Neuronal stem cell (in vitro differentiated cells): Measurements from ENCODE around the gene RPS27L.

Source experiments
- DNase-seq: peaks from one replicate; pipeline ENCODE4 v3.0.0-alpha.2; 2013; ENCODE audit warnings: low spot score
- H2AFZ ChIP-seq: one replicate; pipeline ENCODE4 v1.6.1; 2013; ENCODE audit warnings: mild to moderate bottlenecking, low read length, inconsistent platforms
- H2AK5ac ChIP-seq: 2 replicates; pipeline ENCODE4 v1.6.1; 2013; ENCODE audit warnings: low read depth, mild to moderate bottlenecking, inconsistent platforms, low read length, moderate library complexity, mixed read lengths
- H2BK120ac ChIP-seq: 2 replicates; pipeline ENCODE4 v1.6.1; 2013; ENCODE audit warnings: low read depth, mild to moderate bottlenecking, inconsistent platforms, low read length, moderate library complexity, mixed read lengths
- H2BK12ac ChIP-seq: one replicate; pipeline ENCODE4 v1.6.1; 2013; ENCODE audit warnings: low read length, inconsistent platforms
- H2BK15ac ChIP-seq: 2 replicates; pipeline ENCODE4 v1.6.1; 2013; ENCODE audit warnings: mild to moderate bottlenecking, low read length, inconsistent platforms, mixed read lengths
- H2BK5ac ChIP-seq: one replicate; pipeline ENCODE4 v1.6.1; 2013; ENCODE audit warnings: inconsistent platforms, mild to moderate bottlenecking, low read length, moderate library complexity
- H3K14ac ChIP-seq: one replicate; pipeline ENCODE4 v1.6.1; 2013; ENCODE audit warnings: low read length, inconsistent platforms
- H3K18ac ChIP-seq: 2 replicates; pipeline ENCODE4 v1.6.1; 2013; ENCODE audit warnings: low read length, inconsistent platforms
- H3K23ac ChIP-seq: 2 replicates; pipeline ENCODE4 v1.6.1; 2013; ENCODE audit warnings: low read depth, mild to moderate bottlenecking, mixed read lengths, low read length, inconsistent platforms; ENCODE audit not compliant: poor library complexity
- H3K27ac ChIP-seq: replicated peaks from 3 replicates; pipeline ENCODE4 v1.5.1; 2013; ENCODE audit warnings: low read length, inconsistent platforms
- H3K27me3 ChIP-seq, 3 experiments: 2 replicates each; pipeline ENCODE4 v1.6.1; 2013; ENCODE audit warnings: low read length in 3 of 3, mild to moderate bottlenecking in 2 of 3, inconsistent platforms in 1 of 3, low read depth in 1 of 3, mixed read lengths in 1 of 3, moderate library complexity in 1 of 3; ENCODE audit not compliant: control insufficient read depth in 3 of 3, insufficient read depth in 3 of 3
- H3K36me3 ChIP-seq, 2 donors: replicated peaks in 1 of 2; 2 replicates each; pipeline ENCODE4 v1.6.1; 2013; ENCODE audit warnings: low read length in 2 of 2; ENCODE audit not compliant: control insufficient read depth in 2 of 2, insufficient read depth in 2 of 2
- H3K4ac ChIP-seq: 2 replicates; pipeline ENCODE4 v1.6.1; 2013; ENCODE audit warnings: inconsistent platforms, mild to moderate bottlenecking, low read length, moderate library complexity
- H3K4me1 ChIP-seq, 2 donors: 1 replicate in 1 of 2; 2 replicates in 1 of 2; pipeline ENCODE4 v1.6.1; 2013; ENCODE audit warnings: low read length in 2 of 2, low read depth in 1 of 2; ENCODE audit not compliant: control insufficient read depth in 2 of 2, insufficient read depth in 1 of 2
- H3K4me2 ChIP-seq: one replicate; pipeline ENCODE4 v1.6.1; 2013; ENCODE audit warnings: mild to moderate bottlenecking, low read length, inconsistent platforms; ENCODE audit not compliant: insufficient read depth, poor library complexity, severe bottlenecking
- H3K4me3 ChIP-seq, 2 donors: 2 replicates each; pipeline ENCODE4 v1.5.1; 2013; ENCODE audit warnings: low read length in 2 of 2, mild to moderate bottlenecking in 2 of 2, inconsistent platforms in 1 of 2, moderate library complexity in 1 of 2
- H3K79me1 ChIP-seq: one replicate; pipeline ENCODE4 v1.6.1; 2013; ENCODE audit warnings: low read depth, mild to moderate bottlenecking, inconsistent platforms, low read length, moderate library complexity
- H3K9ac ChIP-seq: one replicate; pipeline ENCODE4 v1.6.1; 2013; ENCODE audit warnings: mild to moderate bottlenecking, low read depth, low read length, inconsistent platforms; ENCODE audit not compliant: poor library complexity
- H3K9me3 ChIP-seq, 2 donors: replicated peaks in 1 of 2; 2 replicates each; pipeline versions ENCODE3 to v1.6.1; 2013; ENCODE audit warnings: low read length in 2 of 2, mild to moderate bottlenecking in 2 of 2, inconsistent platforms in 1 of 2, low read depth in 1 of 2, mixed read lengths in 1 of 2, moderate library complexity in 1 of 2; ENCODE audit not compliant: control insufficient read depth in 2 of 2, insufficient read depth in 1 of 2
- H4K8ac ChIP-seq: one replicate; pipeline ENCODE4 v1.6.1; 2013; ENCODE audit warnings: low read depth, mild to moderate bottlenecking, inconsistent platforms, low read length, moderate library complexity
- H4K91ac ChIP-seq: one replicate; pipeline ENCODE4 v1.6.1; 2013; ENCODE audit warnings: low read length, low read depth, mild to moderate bottlenecking, inconsistent platforms; ENCODE audit not compliant: poor library complexity
- WGBS, 2 donors: extraction: QIAGEN DNeasy Blood & Tissue Kit; methylation state at CpG; one replicate each; pipeline ENCODE4 v1.1.7; 2013; ENCODE audit warnings: missing lambda C conversion rate in 2 of 2, mixed read lengths in 1 of 2; ENCODE audit not compliant: insufficient read length in 2 of 2, insufficient replicate concordance in 1 of 2; ENCODE audit errors: extremely low coverage in 2 of 2; 5-methylcytosine and 5-hydroxymethylcytosine counted together

Gene RPS27L

DNA sequence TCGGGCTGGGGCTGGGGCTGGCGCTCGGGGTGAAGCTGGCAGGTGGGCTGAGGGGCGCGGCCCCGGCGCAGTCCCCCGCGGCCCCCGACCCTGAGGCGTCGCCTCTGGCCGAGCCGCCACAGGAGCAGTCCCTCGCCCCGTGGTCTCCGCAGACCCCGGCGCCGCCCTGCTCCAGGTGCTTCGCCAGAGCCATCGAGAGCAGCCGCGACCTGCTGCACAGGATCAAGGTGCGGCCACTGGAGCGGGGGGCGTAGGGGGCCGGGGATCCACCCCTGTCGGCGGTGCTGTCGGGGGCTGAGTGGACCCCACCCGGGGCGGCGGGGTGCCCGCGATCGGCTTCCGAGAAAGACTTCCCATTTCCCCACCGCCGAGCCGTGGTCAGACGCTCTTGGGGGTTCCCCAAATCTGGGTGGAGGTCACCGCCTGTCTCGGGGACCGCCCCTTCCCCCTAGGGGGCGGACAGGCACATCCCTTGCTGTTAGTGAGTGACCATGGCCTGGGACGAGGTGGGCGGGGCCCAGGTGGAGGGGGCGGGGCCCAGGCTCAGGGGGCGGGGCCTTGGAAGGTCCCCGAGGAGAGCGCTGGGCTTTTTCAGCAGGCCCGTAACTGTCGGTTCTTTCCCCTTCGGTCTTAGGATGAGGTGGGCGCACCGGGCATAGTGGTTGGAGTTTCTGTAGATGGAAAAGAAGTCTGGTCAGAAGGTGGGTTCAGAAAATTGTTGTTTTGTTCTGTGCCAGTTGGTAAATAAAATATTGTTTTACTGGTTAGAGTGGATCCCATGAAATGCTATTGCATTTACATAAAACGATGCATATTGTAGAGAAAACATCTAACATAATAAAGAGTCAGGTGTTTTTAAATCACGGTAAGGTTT is 35.0 kb downstream of the RPS27L start:
- WGBS, 2 donors, result no CpG with 5 or more reads among the region's 59 CpGs
- DNase-seq, result peak; percentile 73
- H3K14ac ChIP-seq, result no peak overlapping the region
- peak overlapping the region; percentile 63 for H3K27ac ChIP-seq
- H2BK120ac ChIP-seq, result no peak overlapping the region
- H2AFZ ChIP-seq, result peak overlapping the region; percentile 92
- H3K79me1 ChIP-seq, result peaks cover 3% of the 10 kb centered on the region
- no peak overlapping the region for H4K91ac ChIP-seq
- no peaks in the 10 kb centered on the region for H3K27me3 ChIP-seq
- H3K36me3 ChIP-seq, result peaks cover 0 to 4% of the 10 kb centered on the region in 2 donors
- H3K23ac ChIP-seq, result peak overlapping the region; percentile 85
- H3K4me2 ChIP-seq, result peak overlapping the region; percentile 77
- H2AK5ac ChIP-seq, result peak overlapping the region; percentile 28
- H3K9me3 ChIP-seq, result peaks cover 0 to 3% of the 10 kb centered on the region in 2 donors
- H3K4me3 ChIP-seq, result peak overlapping the region; percentile 85 to 94
- H4K8ac ChIP-seq, result no peak overlapping the region
- no peak overlapping the region for H2BK5ac ChIP-seq
- no peak overlapping the region for H2BK15ac ChIP-seq
- H2BK12ac ChIP-seq, result no peak overlapping the region
- H3K4me1 ChIP-seq, result peaks cover 2 to 4% of the 10 kb centered on the region in 2 donors
- H3K9ac ChIP-seq, result peak overlapping the region; percentile 77
- H3K4ac ChIP-seq, result no peak overlapping the region
- peak overlapping the region; percentile 48 for H3K18ac ChIP-seq

DNA sequence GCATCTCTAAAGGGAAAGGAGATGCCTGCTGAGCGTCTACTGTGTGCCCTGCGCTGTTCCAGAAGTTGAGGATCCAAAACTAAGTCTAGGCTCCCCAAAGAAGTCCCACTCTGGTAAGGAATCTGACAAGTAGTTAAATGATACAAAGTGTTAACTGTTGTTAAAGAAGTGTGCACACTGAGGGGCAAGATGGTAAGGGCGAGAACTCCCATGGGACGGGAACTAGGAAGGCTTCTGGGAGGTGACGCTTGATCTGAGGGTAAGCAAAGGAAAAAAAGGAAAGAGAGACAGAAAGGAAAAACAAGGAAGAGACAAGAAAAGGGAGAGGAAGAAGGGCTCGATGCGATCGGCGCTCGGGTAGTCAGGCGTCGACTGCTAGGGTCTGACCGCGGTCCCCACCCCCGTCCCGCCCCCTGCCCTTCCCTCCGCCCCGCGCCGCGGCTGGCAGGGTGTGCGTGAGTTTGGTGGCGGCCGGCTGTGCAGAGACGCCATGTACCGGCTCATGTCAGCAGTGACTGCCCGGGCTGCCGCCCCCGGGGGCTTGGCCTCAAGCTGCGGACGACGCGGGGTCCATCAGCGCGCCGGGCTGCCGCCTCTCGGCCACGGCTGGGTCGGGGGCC is 35.8 kb downstream of the RPS27L start, which contains the start of gene LACTB:
LACTB (plus strand) TSS at position 480 of the 620 bp plus-strand sequence; CDS start at position 491, 11 bp downstream.
- peak within 1 kb of the TSS; percentile 92 for H2AFZ ChIP-seq
- no peaks in the 10 kb centered on the region for H3K36me3 ChIP-seq
- no CpG with 5 or more reads among the region's 40 CpGs for WGBS, 2 donors
- peak within 1 kb of the TSS; percentile 28 for H2AK5ac ChIP-seq
- H3K9me3 ChIP-seq, result peaks cover 0 to 3% of the 10 kb centered on the region in 2 donors
- H3K9ac ChIP-seq, result peak within 1 kb of the TSS; percentile 77
- H4K91ac ChIP-seq, result no peak within 1 kb of the TSS
- peak; percentile 83 for DNase-seq
- peak within 1 kb of the TSS; percentile 85 to 94 for H3K4me3 ChIP-seq
- no peak within 1 kb of the TSS for H3K14ac ChIP-seq
- peak within 1 kb of the TSS; percentile 83 for H2BK15ac ChIP-seq
- H3K4me1 ChIP-seq, result peaks cover 2 to 5% of the 10 kb centered on the region in 2 donors
- no peak within 1 kb of the TSS for H2BK12ac ChIP-seq
- peak within 1 kb of the TSS; percentile 63 for H3K27ac ChIP-seq
- peak within 1 kb of the TSS; percentile 77 for H3K4me2 ChIP-seq
- H3K79me1 ChIP-seq, result peaks cover 3% of the 10 kb centered on the region
- peak within 1 kb of the TSS; percentile 85 for H3K18ac ChIP-seq
- H3K27me3 ChIP-seq, result no peaks in the 10 kb centered on the region
- no peak within 1 kb of the TSS for H3K4ac ChIP-seq
- H2BK120ac ChIP-seq, result no peak within 1 kb of the TSS
- H3K23ac ChIP-seq, result peak within 1 kb of the TSS; percentile 85
- H4K8ac ChIP-seq, result peak within 1 kb of the TSS; percentile 93
- H2BK5ac ChIP-seq, result no peak within 1 kb of the TSS

DNA sequence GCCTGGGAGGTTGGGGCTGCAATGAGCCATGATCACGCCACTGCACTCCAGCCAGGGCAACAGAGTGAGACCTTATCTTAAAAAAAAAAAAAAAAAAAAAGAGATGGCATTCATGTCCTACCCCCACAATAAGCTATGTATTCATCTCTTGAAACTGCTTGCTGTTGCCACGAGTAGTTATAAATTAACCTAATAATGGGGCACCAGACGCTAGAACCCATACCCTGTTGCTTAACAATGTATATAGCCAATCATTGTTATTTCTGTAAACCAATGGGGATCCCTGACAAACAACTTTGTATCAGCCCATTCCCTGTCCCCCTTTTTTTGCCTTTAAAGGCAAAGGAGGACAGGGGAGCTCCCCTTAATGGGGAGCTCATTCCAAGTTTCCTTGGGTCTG is 38.4 kb downstream of the RPS27L start:
- Histone ChIP-seq H3K4me1 (peaks cover 2 to 5% of the 10 kb centered on the region in 2 donors), H3K27me3 (no peaks in the 10 kb centered on the region), H3K36me3 (no peaks in the 10 kb centered on the region), H2BK120ac (no peak overlapping the region), H3K4ac (no peak overlapping the region), H3K4me3 (no peak overlapping the region), H3K4me2 (no peak overlapping the region), H4K8ac (no peak overlapping the region), H3K18ac (no peak overlapping the region), H3K27ac (no peak overlapping the region), H2AK5ac (no peak overlapping the region), H3K14ac (no peak overlapping the region), H3K9me3 (peaks cover 0 to 3% of the 10 kb centered on the region in 2 donors), H2BK12ac (no peak overlapping the region), H2AFZ (no peak overlapping the region), H2BK15ac (no peak overlapping the region), H2BK5ac (no peak overlapping the region), H3K23ac (no peak overlapping the region), H3K79me1 (peaks cover 3% of the 10 kb centered on the region), H4K91ac (no peak overlapping the region), H3K9ac (no peak overlapping the region)
- DNase-seq, result no peak
- WGBS, 2 donors, result no CpG with 5 or more reads among the region's 3 CpGs

DNA sequence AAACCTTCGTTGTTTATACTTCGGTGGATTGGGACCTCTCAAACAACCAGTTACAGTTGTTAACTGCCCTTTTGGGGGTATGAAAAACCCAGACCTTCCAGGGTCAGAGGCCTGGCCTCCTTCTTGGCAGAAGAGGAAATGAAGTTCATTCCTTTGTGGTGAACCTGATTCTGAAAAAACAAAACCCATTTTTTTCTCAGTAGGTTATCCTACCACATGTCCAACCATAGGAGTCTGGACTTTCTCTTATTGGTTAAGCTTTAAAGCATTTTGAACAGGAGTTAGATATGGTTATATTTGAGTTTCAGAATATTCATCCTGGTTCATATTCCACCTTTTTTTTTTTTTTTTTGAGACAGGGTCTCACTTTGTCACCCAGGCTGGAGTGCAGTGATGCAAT is 42.8 kb downstream of the RPS27L start:
- H2BK5ac ChIP-seq, result no peak overlapping the region
- H2AFZ ChIP-seq, result no peak overlapping the region
- no peak overlapping the region for H3K27ac ChIP-seq
- no peak overlapping the region for H3K23ac ChIP-seq
- H3K27me3 ChIP-seq, result peaks cover 0 to 9% (median 0%) of the 10 kb centered on the region in 3 experiments
- H2BK120ac ChIP-seq, result no peak overlapping the region
- H3K18ac ChIP-seq, result no peak overlapping the region
- H4K8ac ChIP-seq, result no peak overlapping the region
- H3K36me3 ChIP-seq, result no peaks in the 10 kb centered on the region
- H2BK15ac ChIP-seq, result no peak overlapping the region
- no peak overlapping the region for H3K4me3 ChIP-seq
- no peaks in the 10 kb centered on the region for H3K79me1 ChIP-seq
- no peak overlapping the region for H3K4ac ChIP-seq
- no peak overlapping the region for H2BK12ac ChIP-seq
- no peak for DNase-seq
- H3K14ac ChIP-seq, result no peak overlapping the region
- no peak overlapping the region for H2AK5ac ChIP-seq
- no CpG with 5 or more reads among the region's 2 CpGs for WGBS, 2 donors
- H4K91ac ChIP-seq, result no peak overlapping the region
- H3K9ac ChIP-seq, result no peak overlapping the region
- peaks cover 0 to 3% of the 10 kb centered on the region in 2 donors for H3K4me1 ChIP-seq
- peaks cover 0 to 1% of the 10 kb centered on the region in 2 donors for H3K9me3 ChIP-seq
- H3K4me2 ChIP-seq, result no peak overlapping the region
